Right hindlimb (tissue), 1 donor: Measurements from ENCODE around the gene OVCA2.
"Not testable (repeated sequence)": the region's sequence is repeated elsewhere in the genome, so short reads cannot be mapped to it uniquely, and the experiment has no call there.

ENCODE experiments used
- DNase-seq: peaks from one replicate; pipeline ENCODE4 v3.0.0-alpha.2; 2018

The OVCA2 gene

DNA sequence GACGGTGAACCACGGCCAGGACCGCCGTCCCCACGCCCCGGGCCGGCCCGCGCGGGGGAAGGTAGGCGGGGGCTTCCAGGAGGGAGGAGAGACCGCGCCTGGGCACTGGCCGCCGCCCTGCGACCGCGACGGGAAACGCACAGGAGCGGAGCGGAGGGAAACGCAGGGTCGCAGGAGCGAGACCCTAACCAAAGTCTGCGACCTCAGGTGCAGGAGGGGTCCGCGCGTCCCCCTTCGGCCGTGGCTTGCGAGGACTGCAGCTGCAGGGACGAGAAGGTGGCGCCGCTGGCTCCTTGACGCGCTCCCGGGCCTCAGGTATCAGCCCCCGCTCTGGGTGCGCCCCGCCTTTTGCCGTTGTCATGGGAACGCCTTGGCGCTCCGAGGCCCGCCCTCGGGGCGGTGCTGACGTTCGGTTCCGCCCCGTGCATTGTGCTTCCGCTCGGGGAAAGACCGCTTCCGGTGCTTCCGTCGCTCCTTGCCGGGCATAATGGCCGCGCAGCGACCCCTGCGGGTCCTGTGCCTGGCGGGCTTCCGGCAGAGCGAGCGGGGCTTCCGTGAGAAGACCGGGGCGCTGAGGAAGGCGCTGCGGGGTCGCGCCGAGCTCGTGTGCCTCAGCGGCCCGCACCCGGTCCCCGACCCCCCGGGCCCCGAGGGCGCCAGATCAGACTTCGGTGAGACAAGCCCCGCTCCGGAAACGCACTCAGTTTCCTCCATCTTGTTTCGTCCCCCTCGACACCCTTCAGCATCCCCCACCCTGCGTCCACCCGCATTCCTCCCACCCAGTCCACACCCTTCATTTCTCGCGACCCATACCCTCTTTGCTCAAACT is at the start of gene OVCA2:
Gene OVCA2 (plus strand): TSS at position 462 of the 829 bp plus-strand sequence. CDS start 26 bp downstream, at position 488.
- peak; percentile 97 for DNase-seq

DNA sequence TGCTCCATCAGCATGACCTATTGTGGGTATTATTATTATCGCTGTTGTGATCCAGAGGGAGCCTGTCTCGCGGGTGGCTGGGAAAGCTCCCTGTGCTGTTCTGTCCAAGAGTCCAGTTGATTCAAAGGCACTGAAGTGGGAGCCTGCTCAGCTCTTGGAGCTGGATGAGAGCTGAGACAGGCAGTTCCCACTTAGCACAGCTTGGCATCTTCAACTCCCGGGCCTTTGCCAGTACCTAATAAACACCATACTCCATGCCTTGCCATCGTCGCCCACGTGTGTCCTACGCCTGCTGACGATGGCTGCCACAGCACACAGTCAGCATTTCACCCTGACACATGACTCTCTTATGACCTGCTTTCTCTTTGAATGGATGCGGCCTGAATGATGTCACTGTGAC is 49.3 kb upstream of the OVCA2 start:
- DNase-seq: no peak

DNA sequence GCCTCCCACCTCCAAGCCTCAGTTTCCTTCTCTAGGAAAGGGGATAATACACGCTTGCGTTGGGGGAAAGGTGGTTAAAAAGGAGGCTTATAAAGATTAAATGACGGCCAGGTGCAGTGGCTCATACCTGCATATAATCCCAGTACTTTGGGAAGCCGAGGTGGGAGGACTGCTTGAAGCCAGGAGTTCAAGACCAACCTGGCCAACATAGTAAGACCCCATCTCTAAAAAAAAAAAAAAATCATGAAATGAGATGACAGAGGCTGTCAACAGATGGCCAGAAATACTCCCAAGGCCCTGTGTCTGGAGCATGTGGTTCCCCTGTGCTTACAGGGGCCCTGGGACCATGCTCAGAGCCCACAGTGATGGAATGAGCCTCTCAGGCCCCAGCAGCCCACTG is 47.1 kb upstream of the OVCA2 start:
- DNase-seq: no peak

DNA sequence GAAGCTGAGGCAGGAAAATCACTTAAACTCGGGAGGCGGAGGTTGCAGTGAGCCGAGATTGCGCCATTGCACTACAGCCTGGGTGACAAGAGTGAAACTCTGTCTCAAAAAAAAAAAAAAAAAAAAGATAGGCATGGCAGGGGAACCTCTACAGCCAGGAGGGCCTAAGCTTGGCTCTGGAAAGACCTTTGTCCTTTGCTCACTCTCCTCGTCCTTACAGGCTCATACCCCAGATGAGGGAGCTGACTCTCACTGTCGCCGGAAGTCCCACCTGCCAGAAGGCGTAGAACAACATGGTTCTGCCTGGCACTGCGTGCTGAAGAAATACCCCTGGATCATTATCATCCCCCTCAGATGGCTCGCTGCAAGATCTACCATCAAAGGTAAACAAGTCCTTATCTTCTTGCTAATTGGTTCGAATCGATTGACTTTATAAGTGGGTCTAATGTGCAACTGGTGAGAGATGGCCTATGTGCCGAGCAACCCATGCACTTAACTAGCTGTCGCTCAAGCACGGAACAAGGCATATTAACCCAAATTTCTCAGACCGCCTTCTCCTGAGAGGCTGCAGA is 46.4 kb upstream of the OVCA2 start:
- no peak for DNase-seq

DNA sequence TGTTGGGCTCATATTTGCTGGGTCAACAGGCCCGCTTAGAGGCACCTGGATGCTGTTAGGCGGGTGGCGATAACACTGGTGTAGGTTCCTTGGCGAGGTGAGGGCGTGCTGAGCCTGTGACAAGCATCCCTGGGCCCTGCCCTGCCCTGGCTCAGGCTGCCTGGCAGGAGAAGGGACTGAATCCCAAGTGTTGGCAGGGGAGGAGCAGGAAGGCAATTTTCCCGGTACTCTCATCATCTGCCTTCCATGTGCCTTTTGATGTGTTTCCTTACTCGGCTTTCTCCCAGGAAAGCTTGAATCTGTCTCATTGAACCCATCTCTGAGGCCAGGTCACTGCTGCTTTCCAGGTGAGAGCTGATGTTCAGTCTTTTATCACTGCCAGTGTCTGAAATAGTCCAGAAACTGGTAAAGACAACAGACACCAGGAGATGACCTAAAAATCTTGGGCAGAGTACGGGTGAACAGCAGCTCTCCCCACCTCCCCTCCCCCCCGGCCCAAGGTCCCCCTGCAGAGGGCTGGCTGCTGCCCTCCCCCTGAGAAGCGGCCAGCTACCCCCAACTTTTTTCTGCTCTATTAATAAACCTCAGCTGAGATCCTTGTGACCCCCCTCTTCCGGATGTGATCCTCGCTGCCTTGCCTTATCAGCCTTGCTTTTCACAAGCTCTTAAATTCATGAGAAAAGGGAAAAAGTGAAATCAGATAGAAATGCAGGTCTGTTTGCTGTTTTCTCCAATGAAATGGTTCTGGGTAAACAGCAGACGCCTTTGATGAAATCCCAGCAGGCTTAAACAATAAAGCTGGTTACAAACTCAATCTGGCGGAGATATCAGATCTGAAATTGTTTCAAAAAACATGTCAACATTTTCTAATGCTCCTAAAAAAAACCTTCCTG is 45.7 kb upstream of the OVCA2 start:
- DNase-seq: no peak

GRCh38 chr17:1996800-1997288 is 45.0 kb upstream of the OVCA2 start:
- no peak for DNase-seq

DNA sequence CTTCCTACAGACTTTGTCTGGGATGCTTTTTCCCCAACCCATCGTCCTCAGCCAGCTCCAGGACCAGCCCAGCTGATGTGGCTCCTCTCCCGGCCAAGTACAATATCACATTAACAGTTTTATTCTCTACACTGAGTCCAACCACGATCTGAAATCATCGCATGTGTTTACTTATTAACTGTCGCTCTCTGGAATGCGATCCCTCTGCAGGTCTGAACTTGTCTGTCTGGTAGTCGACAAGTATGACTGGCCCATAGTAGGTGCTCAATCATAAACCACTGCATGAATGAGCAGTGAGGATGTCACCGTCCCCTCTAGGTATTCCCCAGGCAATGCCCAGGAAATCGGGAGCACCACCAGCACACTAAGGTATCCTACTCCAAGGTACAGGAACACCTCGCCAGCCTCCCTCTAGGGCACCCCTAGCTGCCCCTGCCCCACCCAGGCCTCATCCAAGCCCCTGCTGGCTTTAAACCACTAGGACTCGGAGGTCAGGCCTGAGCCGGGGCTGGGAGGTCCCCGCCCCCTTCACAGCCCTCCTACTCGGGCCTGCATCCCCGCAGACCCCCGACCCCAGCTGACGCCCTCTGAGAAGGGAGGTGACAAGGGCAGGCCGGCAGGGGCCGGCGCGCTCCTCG is 44.4 kb upstream of the OVCA2 start:
- no peak for DNase-seq

GRCh38 chr17:1997927-1998742 is 43.7 kb upstream of the OVCA2 start:
- DNase-seq: no peak

DNA sequence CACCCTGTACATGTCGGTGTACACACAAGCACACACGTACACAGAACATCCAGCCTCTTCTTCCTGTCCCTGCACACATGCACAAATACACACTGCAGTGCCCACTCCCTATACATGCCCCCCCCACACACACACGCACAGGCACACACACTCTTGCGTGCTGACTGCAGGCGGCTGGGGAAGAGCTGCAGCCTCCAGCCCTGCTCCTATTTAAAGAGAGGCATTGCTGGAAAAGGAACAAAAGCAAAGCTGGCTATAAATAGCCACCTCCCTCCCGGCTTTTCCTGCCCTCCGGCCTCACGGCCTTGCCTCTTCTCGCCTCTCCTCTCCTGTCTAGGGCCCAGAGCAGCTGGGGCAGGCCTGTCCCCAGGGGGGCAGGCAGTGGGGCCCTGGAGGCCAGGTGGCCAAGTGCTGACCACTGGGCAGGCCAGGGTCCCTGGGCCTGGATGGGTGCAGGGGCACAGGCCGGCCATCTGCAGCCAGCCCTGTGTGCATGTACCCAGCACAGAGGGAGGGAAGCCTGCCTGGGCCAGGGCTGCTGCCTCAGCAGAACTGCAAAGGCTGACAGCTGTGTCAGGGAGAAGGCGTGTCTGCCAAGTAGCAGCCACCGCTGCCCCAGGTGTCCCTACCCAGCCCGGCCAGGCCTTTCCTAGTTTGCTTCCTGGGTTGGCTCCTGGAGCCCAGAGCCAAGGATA is 42.1 kb upstream of the OVCA2 start:
- DNase-seq: peak; percentile 77

- no peak for DNase-seq
Measured at GRCh38 chr17:2002767-2003329, 39.0 kb upstream of the OVCA2 start.

DNA sequence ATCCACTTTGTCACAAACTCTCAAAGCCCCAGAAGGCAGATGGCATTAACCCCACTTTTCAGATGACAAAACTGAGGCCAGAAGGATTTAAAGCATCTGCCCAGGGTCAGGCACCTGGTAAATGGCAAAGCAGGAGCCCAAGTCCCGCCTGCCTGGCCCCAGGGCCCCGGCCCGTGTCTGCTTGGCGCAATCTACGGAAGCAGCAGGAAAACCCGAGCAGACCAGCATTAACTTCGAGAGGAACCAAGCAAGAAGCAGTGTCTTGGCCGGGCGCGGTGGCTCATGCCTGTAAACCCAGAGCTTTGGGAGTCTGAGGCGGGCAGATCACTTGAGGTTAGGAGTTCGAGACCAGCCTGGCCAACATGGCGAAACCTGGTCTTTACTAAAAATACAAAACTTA is 38.3 kb upstream of the OVCA2 start:
- DNase-seq: no peak

- no peak for DNase-seq
Measured at GRCh38 chr17:2004435-2004952, 37.3 kb upstream of the OVCA2 start.

DNA sequence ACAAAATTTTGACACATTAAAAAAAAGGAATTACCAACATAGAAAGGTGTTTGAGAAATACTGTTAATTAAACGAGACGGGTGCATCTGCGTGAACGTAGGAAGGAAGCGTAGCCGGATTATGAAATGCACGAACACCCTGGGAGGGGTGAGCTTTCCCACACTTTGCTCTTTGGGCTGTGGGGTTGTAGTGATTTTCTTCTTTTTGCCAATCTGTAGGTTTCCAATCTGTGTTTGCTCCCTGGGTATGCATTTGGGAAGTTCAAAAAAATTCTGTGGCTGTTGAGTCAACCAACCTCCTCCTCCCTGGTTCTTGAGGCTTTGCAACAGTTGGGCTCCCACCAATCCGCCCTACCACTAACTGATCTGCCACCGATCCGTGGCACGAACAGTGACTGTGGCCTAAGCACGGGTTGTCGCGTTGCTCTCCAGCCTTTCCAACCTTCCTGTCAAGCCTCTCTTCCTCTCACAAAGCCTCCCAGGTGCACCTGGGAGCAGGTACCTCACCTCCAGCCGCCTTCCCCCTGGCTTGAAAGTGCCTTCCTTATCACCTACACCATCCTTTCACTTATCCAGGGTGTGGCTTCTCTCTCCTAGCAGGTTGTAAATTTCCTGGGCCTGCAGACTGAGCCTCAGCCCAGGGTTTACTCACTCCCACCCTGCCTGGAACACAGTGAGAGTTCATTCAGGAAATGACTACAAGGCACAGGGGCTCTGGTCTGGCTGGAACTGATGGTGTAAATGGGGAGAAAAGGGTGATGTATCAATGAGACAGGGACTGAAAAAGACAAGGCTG is 33.3 kb upstream of the OVCA2 start:
- no peak for DNase-seq

DNA sequence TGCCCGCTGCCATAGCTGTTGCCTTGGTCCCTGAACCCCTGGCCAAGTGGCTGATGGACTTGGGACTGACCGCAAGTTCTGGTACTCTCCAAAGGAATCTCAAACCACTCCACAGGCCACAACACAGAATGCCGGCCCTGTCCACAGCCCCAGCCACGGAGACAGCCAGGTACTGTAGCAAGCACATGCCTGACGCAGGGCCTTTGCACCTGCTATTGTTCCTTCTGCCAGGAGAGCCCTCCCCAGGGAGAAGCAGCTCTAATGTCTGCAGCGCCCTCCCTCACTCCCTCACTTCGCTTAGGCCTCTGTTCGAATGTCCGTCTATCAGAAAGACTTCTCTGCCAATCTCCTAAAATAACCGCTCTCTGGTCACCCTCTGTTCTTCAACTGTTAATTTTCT is 32.1 kb upstream of the OVCA2 start:
- DNase-seq: no peak

- peak; percentile 78 for DNase-seq
Measured at GRCh38 chr17:2011411-2012371, 30.1 kb upstream of the OVCA2 start.

DNA sequence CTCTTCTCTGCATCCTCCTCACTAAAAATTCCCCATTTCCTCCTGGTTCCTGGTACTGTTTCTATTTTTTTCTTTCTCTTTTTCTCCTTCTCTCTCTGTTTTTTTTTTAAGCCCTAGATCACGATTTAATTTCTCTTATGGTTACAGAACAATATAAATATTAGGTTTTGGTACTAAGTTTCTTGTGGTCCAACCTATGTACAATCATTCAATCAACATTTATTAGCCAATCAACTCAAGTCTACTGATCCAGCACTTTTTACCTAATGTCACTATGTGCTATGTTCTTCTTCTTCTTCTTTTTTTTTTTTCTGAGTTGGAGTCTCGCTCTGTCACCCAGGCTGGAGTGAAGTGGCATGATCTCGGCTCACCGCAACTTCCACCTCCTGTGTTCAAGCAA is 29.3 kb upstream of the OVCA2 start:
- no peak for DNase-seq

DNA sequence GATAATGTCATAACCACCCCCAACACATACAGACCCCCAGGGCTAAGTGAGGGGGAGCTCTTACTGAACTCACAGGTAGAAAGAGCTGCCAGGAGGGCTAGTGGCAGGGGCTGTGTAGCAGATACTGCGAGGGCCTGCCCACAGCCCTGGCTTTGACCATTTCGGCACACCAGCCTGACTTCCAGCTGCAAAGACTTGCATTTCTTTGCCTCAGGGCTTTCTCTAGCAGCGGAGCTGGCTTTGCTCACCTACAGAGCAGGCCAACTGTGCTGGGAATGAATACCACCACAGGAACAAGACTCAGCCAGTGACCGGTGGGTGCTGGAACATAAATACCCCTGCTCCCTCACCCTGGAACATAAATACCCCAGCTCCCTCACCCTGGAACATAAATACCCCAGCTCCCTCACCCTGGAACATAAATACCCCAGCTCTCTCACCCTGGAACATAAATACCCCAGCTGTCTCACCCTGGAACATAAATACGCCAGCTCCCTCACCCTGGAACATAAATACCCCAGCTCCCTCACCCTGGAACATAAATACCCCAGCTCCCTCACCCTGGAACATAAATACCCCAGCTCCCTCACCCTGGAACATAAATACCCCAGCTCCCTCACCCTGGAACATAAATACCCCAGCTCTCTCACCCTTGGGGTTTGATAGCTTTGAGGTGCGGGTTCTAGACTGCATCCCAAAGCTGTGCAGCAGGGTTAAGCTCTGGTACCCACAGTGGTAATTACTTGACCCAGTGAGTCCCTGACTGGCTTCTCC is 28.4 kb upstream of the OVCA2 start:
- DNase-seq: not testable (repeated sequence)

DNA sequence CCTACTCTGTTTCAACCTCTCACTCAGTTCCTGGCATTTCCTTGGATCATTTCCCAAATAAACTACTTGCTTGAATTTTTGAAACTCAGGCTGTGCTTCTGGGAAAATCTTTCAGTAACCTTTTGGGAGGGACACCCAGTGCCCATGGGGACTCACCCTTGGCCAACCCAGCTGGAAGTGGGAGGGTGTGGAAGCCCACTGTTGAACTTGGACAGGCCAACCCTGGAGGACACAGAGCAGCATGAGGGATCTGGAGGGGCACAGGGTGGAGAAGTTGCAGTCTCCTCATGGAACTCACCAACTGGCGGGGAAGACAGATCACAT is 27.9 kb upstream of the OVCA2 start:
- DNase-seq: no peak
